Measurements from ENCODE around the gene ATG16L1.

GRCh38 chr2:233319256-233319655 lies 67.8 kb downstream of the ATG16L1 start:
- TF ChIP-seq, protein P1, sequence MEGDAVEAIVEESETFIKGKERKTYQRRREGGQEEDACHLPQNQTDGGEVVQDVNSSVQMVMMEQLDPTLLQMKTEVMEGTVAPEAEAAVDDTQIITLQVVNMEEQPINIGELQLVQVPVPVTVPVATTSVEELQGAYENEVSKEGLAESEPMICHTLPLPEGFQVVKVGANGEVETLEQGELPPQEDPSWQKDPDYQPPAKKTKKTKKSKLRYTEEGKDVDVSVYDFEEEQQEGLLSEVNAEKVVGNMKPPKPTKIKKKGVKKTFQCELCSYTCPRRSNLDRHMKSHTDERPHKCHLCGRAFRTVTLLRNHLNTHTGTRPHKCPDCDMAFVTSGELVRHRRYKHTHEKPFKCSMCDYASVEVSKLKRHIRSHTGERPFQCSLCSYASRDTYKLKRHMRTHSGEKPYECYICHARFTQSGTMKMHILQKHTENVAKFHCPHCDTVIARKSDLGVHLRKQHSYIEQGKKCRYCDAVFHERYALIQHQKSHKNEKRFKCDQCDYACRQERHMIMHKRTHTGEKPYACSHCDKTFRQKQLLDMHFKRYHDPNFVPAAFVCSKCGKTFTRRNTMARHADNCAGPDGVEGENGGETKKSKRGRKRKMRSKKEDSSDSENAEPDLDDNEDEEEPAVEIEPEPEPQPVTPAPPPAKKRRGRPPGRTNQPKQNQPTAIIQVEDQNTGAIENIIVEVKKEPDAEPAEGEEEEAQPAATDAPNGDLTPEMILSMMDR (IDR thresholded peaks at IDR 0.05; ENCODE audit: borderline replicate concordance, extremely low read depth, low read length, poor library complexity, severe bottlenecking) = no peak
- no peak for TF ChIP-seq EZH2 (IDR thresholded peaks at IDR 0.05; ENCODE audit: borderline replicate concordance, low read depth, low read length, severe bottlenecking)

Data from DND-41 (cell line).